Measurements from ENCODE around the gene BRICD5.

DNA sequence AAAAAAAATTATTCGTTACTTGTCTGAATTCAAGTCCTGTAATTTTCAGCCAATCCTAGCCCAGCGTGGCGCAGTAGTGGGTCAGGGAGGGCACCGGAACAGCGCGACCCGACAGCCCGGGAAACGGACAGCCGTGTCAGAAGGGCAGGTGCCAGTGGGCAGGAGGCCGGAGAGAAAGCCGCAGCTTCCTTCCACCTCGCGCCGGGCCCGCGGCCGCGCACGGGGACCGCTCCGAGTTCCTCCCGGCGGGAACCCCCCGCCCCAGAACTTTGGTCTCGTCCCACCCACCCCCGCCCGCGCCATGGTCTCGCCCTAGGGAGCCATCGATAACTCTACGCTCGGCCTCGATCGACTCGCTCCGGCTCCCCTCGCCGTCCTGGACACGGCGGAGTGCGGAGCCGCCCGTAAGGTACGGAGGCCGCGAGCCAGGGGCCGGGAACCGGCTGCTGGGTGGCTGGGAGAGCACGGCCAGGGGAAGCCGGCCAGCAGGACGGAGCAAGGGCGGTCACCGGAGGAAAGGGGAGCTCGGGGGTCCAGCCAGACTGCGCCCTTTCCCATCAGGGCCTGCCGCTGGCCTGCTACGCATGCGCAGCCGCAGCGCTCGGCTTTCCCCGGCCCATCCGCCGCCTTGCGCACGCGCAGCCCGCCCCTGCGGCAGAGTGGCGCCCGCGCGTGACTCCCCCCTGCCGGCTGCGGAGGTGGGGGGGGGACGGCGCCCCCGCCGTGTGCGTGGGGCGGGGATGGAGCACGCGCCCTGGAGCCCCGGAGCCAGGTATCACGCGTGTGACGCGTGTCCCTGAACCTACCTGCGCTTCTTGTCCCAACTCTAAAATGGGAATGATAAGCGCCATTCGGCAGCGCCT, 5.3 kb downstream of the BRICD5 start, which contains the start of gene MLST8:
- TF ChIP-seq, protein P1, sequence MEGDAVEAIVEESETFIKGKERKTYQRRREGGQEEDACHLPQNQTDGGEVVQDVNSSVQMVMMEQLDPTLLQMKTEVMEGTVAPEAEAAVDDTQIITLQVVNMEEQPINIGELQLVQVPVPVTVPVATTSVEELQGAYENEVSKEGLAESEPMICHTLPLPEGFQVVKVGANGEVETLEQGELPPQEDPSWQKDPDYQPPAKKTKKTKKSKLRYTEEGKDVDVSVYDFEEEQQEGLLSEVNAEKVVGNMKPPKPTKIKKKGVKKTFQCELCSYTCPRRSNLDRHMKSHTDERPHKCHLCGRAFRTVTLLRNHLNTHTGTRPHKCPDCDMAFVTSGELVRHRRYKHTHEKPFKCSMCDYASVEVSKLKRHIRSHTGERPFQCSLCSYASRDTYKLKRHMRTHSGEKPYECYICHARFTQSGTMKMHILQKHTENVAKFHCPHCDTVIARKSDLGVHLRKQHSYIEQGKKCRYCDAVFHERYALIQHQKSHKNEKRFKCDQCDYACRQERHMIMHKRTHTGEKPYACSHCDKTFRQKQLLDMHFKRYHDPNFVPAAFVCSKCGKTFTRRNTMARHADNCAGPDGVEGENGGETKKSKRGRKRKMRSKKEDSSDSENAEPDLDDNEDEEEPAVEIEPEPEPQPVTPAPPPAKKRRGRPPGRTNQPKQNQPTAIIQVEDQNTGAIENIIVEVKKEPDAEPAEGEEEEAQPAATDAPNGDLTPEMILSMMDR (IDR thresholded peaks at IDR 0.05), result 0 out of 2 replicates have a peak, but pooled peaks have one; percentile 22
- no peak for TF ChIP-seq ZFX (IDR thresholded peaks at IDR 0.05; ENCODE audit: borderline replicate concordance)
